Activated CD8-positive, alpha-beta T cell treated with anti-CD3 and anti-CD28 coated beads for 36 hours (primary cell): Measurements from ENCODE around the gene MECR. TPM values are rescaled to one million over a fixed set of nuclear protein-coding genes. Genes with fewer than 3 reads are reported as not detected.

Experiments
- ATAC-seq: fragments of 200-7000 bp; cut with Tn5 transposase; one replicate; pipeline ENCODE4 v1.10.0; 2021; ENCODE audit warnings: mild to moderate bottlenecking, moderate library complexity
- CTCF ChIA-PET: fragments of 350-600 bp; sonication (Branson Sonifier 250); formaldehyde crosslinking; loops from one replicate; lab custom pipeline; 2021; ENCODE audit warnings: antibody characterized with exemption; lab: Charles Lee
- POLR2A ChIA-PET: fragments of 350-600 bp; sonication (Branson Sonifier 250); formaldehyde crosslinking; loops from one replicate; lab custom pipeline; 2021; ENCODE audit warnings: antibody characterized with exemption; lab: Charles Lee
- DNase-seq: peaks from one replicate; pipeline ENCODE4 v3.0.0-alpha.2; 2020
- H3K27ac Mint-ChIP-seq: one replicate; pipeline ENCODE4 v1.8.0; 2021; ENCODE audit warnings: mild to moderate bottlenecking, mixed read lengths
- H3K27me3 Mint-ChIP-seq: one replicate; pipeline ENCODE4 v1.8.0; 2021; ENCODE audit warnings: mixed read lengths
- H3K36me3 Mint-ChIP-seq: one replicate; pipeline ENCODE4 v1.8.0; 2021; ENCODE audit warnings: low read depth, mixed read lengths
- H3K4me1 Mint-ChIP-seq: one replicate; pipeline ENCODE4 v1.8.0; 2021; ENCODE audit warnings: low read depth, mixed read lengths
- H3K4me3 Mint-ChIP-seq: one replicate; pipeline ENCODE4 v1.8.0; 2021; ENCODE audit warnings: mild to moderate bottlenecking, moderate library complexity, mixed read lengths
- H3K9me3 Mint-ChIP-seq: one replicate; pipeline ENCODE4 v1.8.0; 2021; ENCODE audit warnings: mixed read lengths
- intact Hi-C: fragments of 100-400 bp; cut with micrococcal nuclease; formaldehyde crosslinking; loops from one replicate; pipeline ENCODE4 v1.10.0; 2022
- total RNA-seq, 2 experiments: library from RNA; stranded (reverse); gene quantifications; one replicate each; pipeline ENCODE4 v1.2.3, GENCODE V29; 2021
- TF ChIP-seq, protein P1 (sequence below): fragments of 200-600 bp; IDR thresholded peaks from one replicate; pipeline ENCODE4 v1.8.0; 2022; ENCODE audit warnings: antibody characterized with exemption, mild to moderate bottlenecking

The MECR gene
- total RNA-seq, 2 experiments from 2014 or later, result 42.2 to 43.5 TPM

DNA sequence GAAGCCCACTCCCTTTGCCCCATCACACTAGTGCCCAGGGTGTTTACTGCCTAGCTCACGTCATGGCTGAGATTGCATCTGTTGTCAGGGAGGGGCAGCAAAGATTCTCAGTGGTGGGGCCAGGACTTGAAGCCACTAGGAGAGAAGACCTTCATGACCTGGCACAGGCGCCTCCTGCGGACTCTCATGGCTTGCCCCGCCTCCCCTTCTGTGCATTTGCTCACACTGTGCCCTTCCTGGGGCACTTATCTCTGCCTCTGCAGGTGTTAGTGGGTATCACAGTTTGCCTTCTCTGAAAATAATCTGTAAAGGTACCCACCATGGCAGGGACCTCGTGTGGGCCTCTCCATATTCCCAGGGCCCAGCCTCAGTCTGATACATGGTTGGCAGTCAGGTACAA lies 25.7 kb upstream of the MECR start:
- Mint-ChIP-seq H3K4me3 (no peak overlapping the region), H3K27ac (no peak overlapping the region), H3K4me1 (peaks cover 4% of the 10 kb centered on the region), H3K36me3 (no peaks in the 10 kb centered on the region), H3K27me3 (peaks cover 26% of the 10 kb centered on the region), H3K9me3 (no peaks in the 10 kb centered on the region)
- CTCF ChIA-PET, result no interaction called here
- intact Hi-C loops, result no loop called here
- DNase-seq (peak; percentile 12), ATAC-seq (peak; percentile 51)
- TF ChIP-seq, protein P1, sequence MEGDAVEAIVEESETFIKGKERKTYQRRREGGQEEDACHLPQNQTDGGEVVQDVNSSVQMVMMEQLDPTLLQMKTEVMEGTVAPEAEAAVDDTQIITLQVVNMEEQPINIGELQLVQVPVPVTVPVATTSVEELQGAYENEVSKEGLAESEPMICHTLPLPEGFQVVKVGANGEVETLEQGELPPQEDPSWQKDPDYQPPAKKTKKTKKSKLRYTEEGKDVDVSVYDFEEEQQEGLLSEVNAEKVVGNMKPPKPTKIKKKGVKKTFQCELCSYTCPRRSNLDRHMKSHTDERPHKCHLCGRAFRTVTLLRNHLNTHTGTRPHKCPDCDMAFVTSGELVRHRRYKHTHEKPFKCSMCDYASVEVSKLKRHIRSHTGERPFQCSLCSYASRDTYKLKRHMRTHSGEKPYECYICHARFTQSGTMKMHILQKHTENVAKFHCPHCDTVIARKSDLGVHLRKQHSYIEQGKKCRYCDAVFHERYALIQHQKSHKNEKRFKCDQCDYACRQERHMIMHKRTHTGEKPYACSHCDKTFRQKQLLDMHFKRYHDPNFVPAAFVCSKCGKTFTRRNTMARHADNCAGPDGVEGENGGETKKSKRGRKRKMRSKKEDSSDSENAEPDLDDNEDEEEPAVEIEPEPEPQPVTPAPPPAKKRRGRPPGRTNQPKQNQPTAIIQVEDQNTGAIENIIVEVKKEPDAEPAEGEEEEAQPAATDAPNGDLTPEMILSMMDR, result no peak
- POLR2A ChIA-PET, result no interaction called here

DNA sequence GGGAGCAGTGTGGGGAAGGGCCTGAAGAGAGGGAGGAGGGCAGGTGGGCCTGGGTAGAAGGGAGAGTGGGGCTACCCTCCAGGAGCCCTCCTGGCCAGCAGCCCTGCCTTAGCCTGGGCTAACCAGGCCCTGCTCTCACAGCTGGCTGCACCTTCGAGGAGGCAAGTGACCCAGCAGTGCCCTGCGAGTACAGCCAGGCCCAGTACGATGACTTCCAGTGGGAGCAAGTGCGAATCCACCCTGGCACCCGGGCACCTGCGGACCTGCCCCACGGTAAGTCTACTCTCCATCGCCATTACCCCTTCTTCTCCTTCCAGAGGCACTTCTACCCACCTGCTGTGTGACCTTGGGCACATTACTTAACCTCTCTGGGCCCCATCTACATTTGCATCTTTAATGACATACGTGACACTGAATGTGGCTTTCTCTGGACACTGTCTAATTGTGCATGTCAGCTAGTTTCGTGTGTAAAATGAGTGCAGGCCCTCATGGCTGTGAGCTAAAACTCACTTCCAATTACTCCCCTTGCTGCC lies 24.5 kb upstream of the MECR start:
- Mint-ChIP-seq H3K36me3 (no peaks in the 10 kb centered on the region), H3K27ac (no peak overlapping the region), H3K4me1 (peaks cover 3% of the 10 kb centered on the region), H3K4me3 (no peak overlapping the region), H3K9me3 (no peaks in the 10 kb centered on the region), H3K27me3 (peaks cover 14% of the 10 kb centered on the region)
- TF ChIP-seq, protein P1, result no peak
- ChIA-PET CTCF (no interaction called here), POLR2A (interaction anchor here (0.9 kb wide), 1 partner anchor 24 kb away, joined by 3 read pairs; the partner anchor contains the start of gene MECR)
- intact Hi-C loops, result no loop called here
- no peak for DNase-seq
- ATAC-seq, result no peak

DNA sequence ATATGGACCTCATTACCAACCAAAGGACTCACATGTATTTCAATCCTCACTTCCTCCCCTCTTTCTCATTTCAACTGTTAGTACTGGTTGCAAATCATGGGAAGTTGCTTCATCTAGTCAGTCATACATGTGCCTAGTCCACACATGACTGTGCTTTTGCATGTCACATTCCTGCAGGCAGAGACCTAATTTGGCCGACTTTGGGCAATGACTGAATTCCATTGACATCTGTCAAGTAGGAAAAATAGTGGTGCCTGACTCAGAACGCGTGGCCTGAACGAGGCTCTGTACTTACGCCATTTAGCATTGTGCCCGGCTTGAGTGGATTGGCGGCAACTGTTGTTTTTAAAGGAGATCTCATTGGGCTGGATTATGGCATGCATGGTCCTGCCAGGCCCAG lies 23.6 kb upstream of the MECR start:
- no peaks in the 10 kb centered on the region for H3K36me3 Mint-ChIP-seq
- H3K9me3 Mint-ChIP-seq, result no peaks in the 10 kb centered on the region
- POLR2A ChIA-PET, result no interaction called here
- peaks cover 13% of the 10 kb centered on the region for H3K27me3 Mint-ChIP-seq
- intact Hi-C loops, result no loop called here
- DNase-seq (no peak), ATAC-seq (no peak)
- H3K4me1 Mint-ChIP-seq, result no peaks in the 10 kb centered on the region
- CTCF ChIA-PET, result no interaction called here
- H3K27ac Mint-ChIP-seq, result no peak overlapping the region
- no peak overlapping the region for H3K4me3 Mint-ChIP-seq
- TF ChIP-seq, protein P1, result no peak

DNA sequence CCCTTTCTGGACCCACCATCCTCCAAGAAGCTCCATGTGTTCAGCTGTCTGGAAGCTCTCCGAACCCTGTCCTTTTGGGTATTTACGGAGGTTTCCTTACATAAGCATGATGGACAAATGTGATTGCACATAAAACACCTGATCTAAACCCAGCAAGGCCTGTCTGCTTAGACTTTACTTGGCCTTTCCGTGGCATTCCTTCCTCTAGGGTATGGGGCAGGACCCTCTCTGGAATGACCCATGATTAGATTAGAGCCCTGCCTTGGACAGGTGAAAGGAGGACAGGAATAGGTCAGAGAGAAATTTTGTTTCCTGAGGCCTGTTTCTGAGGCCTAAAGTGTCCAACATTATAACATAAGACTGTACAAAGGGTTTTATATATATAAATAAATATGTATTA lies 22.4 kb upstream of the MECR start:
- no peaks in the 10 kb centered on the region for H3K4me1 Mint-ChIP-seq
- ChIA-PET POLR2A (no interaction called here), CTCF (no interaction called here)
- no peak overlapping the region for H3K27ac Mint-ChIP-seq
- DNase-seq (no peak), ATAC-seq (no peak)
- TF ChIP-seq, protein P1, result no peak
- H3K9me3 Mint-ChIP-seq, result no peaks in the 10 kb centered on the region
- H3K36me3 Mint-ChIP-seq, result no peaks in the 10 kb centered on the region
- H3K27me3 Mint-ChIP-seq, result peaks cover 6% of the 10 kb centered on the region
- H3K4me3 Mint-ChIP-seq, result no peak overlapping the region
- intact Hi-C loops, result no loop called here

DNA sequence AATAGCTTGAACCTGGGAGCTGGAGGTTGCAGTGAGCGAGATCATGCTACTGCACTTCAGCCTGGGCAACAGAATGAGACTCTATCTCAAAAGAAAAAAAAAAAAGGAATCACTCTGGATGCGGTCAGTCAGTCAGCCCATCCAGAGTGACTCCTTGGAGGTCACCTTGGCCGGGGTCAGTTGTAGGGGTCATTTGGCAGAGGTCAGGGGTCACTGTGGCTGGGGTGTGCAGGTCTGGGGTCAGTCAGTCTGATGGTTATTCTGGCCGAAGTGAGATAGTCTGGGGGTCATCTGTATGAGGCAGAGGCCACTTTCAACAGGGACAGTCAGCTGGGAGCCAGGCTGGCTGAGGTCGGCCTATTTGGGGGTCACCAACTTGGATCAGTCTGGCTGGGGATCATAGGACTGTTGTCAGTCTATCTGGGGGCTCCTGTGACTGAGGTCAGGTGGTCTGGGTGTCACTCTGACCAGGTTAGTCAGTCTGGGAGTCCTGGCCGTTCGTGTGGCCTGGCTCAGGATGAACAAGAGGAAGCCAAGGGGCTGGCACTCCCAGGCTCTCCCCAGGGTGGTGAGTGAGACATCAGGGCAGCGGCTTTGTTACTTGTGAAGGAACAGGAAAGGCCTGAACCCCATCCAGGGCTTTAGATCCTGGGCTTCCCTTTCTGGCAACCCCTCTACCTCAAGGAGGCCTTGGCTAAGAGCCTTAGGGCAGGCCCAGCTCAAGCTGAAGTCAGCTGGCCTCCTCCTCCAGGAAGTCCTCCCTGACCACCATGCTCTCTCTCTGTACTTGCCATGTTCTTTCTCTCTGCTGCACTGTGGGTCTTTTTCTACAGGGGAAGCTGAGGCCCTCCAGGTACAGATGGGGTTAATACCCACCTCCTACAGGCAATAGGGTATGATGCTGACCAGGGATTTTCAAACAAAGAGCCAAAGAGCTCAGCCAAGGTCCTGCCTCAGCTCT lies 20.7 kb upstream of the MECR start:
- ChIA-PET POLR2A (no interaction called here), CTCF (interaction anchor here (0.6 kb wide), 1 partner anchor 422 kb away, joined by 3 read pairs; no protein-coding TSS in a partner anchor)
- H3K9me3 Mint-ChIP-seq, result no peaks in the 10 kb centered on the region
- H3K27me3 Mint-ChIP-seq, result peaks cover 1% of the 10 kb centered on the region
- H3K36me3 Mint-ChIP-seq, result no peaks in the 10 kb centered on the region
- H3K4me3 Mint-ChIP-seq, result no peak overlapping the region
- no peaks in the 10 kb centered on the region for H3K4me1 Mint-ChIP-seq
- no peak overlapping the region for H3K27ac Mint-ChIP-seq
- ATAC-seq (no peak), DNase-seq (no peak)
- intact Hi-C loops, result no loop called here
- TF ChIP-seq, protein P1, result no peak
